NCI-H187 treated with DMSO at 0.1 percent for 48 hours (cell line): ENCODE results near the gene MYT1.
"Not testable (repeated sequence)": the region's sequence is repeated elsewhere in the genome, so short reads cannot be mapped to it uniquely, and the experiment has no call there.

Experiments
- DNase-seq: peaks from one replicate; lab custom pipeline; 2025; lab: John Stamatoyannopoulos, UW

The MYT1 gene

DNA sequence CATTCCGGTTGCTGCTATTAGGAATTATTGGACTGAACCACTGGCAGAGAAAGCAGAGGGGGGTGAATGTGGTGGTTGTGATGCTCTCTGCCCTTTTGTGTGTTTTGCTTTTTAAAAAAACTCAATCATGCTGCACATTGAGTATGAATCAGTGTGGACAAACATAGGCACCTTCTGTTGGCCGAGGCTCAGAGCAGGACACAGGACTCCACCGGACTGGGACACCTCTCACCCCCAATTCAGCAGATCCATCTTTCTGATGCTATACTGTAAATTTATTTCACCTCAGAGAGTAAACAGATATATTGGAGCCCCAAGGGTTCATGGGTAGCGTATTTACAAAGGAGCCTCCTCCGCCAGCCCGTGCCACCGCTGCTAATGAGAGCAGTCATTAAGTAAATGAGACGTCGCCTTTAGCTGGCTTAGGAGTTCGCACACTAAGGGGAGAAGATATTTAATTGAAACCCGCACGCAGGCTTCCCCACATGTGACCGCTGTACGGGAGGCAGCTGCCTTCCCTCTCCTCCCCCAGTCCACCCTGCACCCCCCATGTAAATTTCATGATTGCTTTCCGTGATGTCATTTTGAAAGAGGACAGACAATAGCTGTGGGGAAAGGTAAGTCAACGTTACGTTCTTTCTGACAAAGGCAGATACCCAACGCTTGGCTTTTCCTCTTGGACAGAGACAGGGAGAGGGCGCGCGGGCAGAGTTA, at the start of gene MYT1:
TSS of gene MYT1 (plus strand) at position 330 of the 714 bp plus-strand sequence. CDS start 34,410 bp downstream, outside the sequence.
- DNase-seq: peak; percentile 86

DNA sequence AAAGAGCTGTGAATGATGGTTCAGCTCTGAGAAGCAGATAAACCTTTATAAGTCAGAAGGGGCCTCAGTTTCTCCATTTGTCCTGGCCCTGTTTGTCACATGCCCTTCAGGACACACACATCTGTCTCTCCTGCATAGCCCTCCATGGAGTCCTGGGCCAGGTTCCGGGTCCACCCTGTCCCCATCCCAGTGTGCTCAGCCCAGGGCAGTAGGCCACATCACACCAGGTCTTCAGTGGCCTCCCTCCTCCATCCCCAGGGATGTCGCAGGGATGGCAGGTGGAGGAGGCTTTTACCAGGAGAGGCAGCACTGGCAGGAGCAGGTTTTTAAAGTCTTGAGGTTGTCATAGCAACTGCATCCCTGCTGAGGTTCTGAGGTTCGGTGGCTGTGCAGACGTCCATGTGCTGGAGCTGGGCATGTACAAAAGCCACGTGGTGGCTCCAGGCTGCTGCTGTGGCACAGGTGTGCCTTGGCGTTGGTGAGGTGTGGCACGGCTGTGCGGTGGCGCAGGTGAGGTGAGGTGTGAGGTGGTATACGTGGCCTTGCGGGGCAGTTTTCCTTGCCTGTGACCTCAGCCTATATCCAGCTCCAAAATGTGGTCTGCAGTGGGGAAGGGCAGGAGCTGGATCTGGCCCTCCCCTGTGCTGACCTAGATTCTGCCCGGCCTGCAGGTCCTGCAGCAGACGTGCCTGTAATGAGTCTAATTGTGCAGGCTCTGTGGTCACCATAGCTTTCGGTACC, 48.9 kb upstream of the MYT1 start:
- peak; percentile 66 for DNase-seq

DNA sequence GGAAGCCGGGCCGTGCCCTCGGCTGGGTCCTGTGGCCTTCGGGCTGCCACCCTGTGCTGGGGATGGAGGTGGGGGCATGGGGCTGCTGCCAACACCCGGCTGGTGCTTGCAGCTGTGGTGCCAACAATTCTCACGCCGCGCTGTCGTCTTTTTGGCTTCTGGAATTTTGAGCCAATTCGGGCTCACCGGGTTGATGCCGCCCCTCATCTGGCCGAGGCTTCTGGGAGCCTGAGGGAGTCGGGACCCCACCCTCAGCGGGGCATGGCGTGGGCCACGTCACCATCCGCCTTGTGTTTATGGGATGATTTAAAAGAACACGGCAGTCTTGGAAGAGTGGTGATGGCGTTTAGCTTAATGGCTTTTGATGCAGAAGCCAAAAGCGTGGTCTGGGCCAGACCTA, 48.2 kb upstream of the MYT1 start:
- no peak for DNase-seq

DNA sequence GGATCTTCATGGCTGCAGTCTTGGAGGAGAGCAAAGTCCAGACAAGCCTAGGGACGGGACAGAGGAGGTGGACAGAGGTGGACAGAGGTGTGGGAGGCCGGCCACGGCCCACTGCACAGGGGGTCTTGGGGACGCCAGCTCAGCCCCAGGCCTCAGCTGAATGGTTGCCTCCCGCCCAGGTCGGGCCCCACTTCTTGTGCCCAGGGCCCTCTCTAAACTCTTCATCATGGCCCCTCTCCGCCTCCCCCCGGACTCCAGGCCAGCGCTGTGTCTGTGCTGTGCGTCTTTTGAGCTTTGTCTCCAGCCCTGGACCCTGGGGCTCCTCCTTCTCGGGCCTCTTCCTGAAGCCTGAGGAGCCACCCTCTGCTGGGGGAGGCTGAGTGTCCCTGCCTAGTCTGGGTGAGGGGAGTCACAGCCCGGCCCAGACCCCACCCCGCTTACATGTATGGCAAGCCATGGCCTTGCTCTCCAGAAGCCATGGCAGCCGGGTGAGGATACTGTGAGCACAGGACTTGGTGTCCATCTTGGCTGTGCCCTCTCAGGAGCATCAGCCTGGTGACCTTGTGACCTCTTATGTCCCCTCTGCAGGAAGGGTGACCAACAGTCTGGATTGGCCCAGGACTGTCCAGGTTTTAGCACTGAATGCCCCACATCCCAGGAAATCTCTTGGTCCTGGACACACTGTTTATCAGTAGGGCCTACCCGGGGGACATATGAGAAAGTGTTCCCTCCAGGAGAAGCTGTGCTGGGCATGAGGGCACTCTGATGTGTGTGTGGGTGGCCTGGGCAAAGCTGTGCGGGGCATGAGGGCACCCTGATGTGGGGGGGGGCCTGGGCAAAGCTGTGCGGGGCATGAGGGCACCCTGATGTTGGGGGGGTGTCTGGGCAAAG, 47.5 kb upstream of the MYT1 start:
- DNase-seq: no peak

DNA sequence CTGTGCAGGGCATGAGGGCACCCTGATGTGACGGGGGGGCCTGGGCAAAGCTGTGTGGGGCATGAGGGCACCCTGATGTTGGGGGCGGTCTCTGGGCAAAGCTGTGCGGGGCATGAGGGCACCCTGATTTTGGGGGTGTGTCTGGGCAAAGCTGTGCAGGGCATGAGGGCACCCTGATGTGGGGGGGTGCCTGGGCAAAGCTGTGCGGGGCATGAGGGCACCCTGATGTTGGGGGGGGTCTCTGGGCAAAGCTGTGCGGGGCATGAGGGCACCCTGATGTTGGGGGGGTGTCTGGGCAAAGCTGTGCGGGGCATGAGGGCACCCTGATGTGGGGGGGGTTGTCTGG, 46.8 kb upstream of the MYT1 start:
- not testable (repeated sequence) for DNase-seq

DNA sequence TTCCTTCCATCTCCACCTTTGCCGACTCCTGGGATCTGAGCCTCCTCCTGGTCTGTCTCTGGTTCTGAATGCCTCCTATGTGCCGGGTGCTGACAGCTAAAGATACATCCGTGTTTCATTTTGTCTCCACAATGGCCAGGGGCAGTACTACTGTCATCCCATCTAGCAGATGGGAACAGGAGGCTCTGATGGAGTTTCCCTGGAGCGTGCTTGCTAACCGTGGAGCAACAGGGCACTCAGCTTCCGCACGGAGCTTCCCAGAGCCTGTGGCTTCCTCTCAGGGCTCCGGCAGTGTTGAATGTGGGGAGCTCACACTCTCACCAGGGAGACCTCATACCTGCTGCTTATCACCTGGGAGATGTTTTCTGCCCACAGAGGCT, 45.0 kb upstream of the MYT1 start:
- no peak for DNase-seq

DNA sequence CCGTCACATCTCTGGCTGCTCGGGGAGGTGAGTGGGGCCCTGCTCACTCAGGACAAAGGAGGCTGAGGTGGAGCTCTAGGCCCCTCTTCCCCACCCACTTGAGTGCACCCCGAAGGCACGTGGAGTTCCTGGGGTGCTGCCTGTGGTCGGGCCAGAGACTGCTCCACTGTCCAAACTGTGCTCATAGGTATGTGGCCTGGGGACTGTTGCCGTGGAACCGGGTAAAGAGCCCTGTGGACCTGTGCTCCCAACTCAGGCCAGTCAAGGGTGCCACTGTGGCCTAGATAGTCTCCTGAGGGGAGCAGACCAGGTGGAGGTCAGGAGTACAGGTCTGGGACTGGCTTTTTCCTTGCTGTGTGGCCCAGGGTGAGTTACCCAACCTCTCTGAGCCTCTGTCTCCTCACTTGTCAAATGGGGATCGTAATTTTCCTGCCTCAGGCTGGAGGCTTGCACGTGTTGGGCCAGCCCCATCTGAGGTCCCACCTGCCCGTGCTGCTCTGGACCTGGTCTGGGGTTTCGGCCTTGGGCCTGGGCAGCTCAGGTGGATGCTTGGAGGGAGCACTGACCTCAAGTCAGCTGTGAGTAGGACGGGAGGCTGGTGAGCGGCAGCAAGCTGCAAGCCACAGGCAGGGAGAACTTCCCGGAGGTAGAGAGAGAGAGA, 44.4 kb upstream of the MYT1 start:
- DNase-seq: no peak

DNA sequence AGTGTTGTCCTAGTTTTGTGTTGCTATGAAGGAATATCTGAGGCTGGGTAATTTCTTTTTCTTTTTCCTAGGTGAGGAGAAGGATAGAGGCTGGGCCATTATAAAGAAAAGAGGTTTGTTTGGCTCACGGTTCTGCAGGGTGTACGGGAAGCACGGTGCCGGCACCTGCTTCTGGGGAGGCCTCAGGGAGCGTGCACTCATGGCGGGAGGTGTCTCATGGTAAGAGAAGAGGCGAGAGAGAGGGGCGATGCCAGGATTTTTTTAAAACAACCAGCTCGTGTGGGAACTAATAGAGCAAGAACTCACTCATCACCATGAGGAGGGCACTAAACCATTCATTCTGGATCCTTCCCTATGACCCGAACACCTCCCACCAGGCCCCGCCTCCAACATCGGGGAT, 42.7 kb upstream of the MYT1 start:
- no peak for DNase-seq

DNA sequence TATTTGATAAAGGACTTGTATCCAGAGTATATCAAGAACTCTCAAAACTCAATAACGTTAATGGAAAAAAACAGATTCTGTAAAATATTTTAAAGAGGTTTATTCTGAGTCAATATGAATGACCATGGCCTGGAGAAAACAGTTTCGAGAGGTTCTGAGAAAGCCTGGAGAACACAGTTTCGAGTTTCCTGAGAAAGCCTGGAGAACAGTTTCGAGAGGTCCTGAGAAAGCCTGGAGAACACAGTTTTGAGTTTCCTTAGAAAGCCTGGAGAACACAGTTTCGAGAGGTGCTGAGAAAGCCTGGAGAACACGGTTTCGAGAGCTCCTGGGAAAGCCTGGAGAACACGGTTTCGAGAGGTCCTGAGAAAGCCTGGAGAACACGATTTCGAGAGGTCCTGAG, 41.3 kb upstream of the MYT1 start:
- not testable (repeated sequence) for DNase-seq

DNA sequence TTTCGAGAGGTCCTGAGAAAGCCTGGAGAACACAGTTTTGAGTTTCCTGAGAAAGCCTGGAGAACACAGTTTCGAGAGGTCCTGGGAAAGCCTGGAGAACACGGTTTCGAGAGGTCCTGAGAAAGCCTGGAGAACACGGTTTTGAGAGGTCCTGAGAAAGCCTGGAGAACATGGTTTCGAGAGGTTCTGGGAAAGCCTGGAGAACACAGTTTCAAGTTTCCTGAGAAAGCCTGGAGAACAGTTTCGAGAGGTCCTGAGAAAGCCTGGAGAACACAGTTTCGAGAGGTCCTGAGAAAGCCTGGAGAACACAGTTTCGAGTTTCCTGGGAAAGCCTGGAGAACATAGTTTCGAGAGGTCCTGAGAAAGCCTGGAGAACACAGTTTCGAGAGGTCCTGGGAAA, 40.7 kb upstream of the MYT1 start:
- not testable (repeated sequence) for DNase-seq

DNA sequence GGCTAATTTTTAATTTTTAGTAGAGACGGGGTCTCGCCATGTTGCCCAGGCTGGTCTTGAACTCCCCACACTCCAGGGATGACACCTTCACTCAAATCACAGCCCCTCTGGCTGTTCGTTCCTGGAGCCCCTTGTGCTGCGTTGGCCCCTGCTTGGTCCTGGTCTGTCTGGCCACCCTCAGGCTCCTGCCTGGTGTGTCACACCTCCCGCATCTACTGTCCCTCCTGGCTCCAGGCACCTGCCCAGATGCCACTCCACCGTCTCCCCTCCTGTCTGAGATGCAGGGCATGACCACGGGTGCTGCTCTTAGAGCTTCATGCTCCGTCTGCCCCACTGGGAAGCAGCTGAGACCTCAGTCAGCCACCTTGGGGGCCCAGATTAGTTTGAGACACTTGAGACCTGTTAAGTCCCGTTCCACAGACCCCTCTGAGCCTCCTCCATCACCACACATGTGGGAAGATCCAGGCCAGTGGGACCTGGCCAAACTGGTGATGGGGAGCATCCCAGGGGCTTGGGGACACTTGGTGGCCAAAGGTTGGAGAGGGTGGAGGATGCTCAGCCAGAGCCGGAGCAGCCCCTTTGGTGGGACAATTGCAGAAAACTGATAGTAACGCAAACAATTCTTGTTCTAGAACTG, 35.0 kb upstream of the MYT1 start:
- no peak for DNase-seq

DNA sequence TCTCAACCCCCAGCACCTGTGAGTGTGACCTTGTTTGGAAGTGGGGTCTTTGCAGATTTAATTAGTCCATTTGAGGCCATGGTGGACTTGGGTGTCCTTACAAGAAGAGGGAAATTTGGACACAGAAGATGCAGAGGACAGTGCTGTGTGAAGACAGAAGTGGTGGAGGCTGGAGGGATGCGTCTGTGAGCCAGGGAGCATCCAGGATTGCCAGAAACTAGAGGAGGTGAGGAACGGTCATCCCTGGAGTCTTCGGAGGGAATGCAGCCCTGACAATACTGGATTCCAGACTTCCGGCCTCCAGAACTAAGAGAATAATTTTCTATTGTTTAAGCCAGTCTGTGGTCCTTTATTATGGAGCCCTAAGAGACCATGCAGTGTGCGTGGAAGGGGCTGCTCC, 34.0 kb upstream of the MYT1 start:
- DNase-seq: no peak

DNA sequence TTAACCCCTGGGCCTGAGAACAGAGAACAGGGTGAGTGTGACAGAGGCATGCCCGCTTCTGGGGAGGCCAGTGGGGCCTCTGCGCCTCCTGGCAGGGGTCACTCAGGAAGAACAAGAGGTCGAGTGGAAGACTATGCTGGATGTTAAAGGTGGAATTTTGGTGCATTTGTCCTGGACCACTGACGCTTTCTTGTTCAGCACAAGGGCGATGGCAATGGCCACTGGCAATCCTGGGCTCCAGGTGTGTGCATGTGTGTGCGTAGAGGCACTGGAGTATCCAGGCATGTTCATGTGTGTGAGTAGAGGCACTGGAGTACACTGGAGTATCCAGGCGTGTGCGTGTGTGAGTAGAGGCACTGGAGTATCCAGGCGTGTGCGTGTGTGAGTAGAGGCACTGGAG, 33.4 kb upstream of the MYT1 start:
- DNase-seq: no peak

DNA sequence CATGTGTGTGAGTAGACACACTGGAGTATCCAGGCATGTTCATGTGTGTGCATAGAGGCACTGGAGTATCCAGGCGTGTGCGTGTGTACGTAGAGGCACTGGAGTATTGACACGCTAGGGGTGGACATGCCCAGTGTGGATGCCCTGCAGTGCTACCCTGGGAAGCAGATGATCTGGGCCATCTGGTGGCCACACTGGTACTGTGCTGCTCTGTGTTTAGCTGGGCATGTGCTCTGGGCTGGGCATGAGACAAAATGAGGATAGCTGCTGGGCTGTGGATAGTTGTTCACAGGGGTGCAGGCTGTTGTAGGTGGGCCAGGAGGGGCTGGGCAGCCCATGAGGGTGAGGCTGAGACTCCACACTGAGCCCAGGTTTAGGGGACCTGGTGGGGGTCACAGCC, 32.8 kb upstream of the MYT1 start:
- DNase-seq: no peak

DNA sequence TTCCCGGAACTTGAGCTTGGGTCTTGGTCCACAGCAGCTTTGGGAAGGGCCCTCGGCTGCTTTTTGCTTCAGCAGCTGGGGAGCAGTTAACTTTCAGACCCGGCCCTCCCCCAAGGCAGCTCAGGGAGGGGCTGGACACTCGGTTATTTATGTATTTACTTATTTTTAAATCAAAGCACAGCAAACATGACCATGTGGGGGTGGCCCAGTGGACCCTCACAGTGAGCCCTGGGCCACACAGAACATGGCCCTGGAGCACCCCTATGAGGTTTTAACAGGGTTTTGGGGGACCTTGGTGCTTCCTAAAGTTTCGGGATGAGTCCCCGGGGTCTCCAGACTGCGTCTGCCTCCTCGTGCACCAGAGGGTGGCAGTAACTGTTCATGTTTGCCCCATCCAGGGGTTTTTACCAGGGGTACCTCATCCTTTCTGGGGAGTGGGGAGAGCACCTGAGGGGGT, 30.3 kb upstream of the MYT1 start:
- no peak for DNase-seq

DNA sequence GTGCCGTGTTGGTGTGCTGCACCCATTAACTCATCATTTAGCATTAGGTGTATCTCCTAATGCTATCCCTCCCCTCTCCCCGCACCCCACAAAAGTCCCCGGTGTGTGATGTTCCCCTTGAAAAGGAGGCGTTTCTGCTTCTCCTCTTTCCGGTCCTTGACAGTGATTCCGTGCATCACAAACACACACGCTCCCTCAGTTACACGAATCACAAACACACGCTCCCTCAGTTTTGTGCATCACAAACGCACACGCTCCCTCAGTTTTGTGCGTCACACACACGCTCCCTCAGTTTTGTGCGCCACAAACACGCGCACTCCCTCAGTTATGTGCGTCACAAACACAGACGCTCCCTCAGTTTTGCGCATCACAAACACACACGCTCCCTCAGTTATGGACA, 29.5 kb upstream of the MYT1 start:
- not testable (repeated sequence) for DNase-seq

DNA sequence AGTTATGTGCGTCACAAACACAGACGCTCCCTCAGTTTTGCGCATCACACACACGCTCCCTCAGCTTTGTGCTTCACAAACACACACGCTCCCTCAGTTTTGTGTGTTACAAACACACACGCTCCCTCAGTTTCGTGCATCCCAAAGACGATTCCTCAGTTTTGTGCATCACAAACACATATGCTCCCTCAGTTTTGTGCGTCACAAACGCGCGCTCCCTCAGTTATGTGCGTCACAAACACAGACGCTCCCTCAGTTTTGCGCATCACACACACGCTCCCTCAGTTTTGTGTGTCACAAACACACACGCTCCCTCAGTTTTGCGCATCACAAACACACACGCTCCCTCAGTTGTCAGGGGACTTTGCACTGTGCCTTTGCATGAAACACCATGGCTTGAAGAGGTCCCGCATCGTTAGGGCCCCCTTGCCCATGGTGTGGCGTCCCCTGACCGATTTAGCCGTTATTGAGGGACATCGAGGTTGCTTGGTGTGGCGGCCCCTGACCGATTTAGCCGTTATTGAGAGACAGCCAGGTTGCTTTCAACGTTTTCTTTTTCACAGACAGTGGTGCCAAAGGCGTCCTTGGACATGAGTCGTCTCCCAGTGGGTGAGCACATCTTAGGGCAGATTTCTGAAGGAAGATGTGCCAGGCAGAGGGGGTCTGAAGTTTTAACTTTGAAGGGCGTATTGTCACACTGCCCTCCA, 28.1 kb upstream of the MYT1 start:
- DNase-seq: no peak

DNA sequence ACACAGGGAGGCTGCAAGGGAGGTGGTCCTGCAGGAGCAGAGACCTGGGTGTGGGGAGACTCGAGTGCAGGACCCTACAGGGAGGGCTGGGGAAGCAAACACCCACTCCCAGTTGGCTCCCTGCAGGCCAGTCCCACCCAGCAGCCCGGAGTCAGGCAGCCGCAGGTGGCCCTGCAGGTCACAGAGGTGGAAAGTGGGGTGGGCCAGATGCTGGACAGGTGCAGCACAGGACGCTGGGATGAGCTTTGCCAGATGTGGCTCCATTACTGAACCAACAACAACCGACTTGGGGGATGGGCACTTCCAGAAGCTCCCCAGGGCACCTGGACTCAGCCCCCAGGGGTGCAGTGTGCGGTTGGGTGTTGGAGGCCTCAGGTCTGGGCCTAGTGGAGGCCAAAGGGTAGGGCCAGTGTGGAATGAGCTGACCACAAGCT, 26.6 kb upstream of the MYT1 start:
- DNase-seq: no peak

DNA sequence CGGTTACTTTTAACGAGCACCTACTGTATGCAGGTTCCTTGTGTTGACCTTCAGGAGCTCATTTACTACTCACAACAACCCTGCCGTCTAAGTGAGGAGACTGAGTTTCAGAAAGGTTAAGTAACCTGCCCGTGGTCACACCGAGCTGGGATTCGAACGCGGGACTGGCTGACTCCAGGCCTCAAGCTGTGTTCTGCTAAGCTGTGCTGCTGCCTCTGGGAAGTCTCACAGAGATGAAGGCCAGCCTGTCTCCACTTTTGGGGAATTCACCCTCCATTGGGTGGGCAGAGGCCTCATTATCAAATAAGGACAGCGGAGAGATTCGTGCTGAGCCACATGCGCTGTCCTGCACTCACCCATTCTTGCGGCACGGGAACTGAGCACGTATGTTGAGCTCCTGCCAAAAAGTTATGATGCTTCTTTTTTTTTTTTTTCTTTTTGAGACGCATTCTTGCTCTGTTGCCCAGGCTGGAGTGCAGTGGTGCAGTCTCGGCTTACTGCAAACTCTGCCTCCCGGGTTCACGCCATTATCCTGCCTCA, 25.9 kb upstream of the MYT1 start:
- no peak for DNase-seq

DNA sequence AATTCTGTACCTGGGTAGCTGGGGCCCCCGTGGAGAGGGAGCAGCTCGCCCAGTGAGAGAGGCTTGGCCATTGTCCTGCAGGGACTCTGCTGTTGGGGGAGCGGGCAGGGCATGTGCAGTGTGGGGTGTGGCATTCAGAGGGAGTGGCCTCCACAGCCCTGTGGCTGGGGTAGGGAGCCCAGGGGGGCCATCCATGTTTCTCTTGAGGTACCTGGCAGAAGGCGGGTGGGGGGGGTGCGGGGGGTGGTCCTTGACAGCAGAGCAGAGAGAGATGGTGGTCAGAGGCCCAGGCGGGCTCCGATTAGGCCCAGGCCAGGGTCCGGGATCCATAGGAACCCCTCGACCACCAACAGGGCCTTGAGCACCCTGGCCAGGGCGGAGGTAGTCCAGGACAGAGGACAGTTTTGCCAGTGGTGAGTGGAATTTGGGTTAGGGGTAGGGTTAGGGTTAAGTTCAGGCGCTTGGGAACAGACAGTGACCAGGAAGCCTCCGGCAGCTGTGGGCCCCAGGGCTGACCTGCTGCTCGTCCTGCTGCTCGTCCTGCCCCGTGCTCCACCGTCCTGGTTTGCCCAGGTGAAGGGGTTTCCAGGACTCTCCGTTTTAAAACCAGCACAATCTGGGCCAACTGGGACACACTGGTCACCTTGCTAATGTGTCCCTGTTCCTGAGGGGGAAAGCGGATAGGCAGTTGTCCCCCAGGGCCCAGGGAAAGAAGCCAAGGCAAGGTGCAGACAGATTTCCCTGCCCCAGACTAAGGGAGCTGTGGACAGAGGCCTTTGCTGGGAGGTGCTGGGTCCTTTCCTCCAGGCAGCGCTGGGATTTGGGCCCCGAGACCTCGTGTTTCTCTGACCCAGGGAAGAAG, 24.8 kb upstream of the MYT1 start:
- no peak for DNase-seq
